Type B pancreatic cell (in vitro differentiated cells): ENCODE measurements around the gene RAB33B. TPM values are rescaled to one million over a fixed set of nuclear protein-coding genes. Genes with fewer than 3 reads are reported as not detected.
"Not testable (repeated sequence)": the region's sequence is repeated elsewhere in the genome, so short reads cannot be mapped to it uniquely, and the experiment has no call there.

ENCODE experiments used
- DNase-seq: peaks from one replicate; pipeline ENCODE4 v3.0.0; 2021; ENCODE audit warnings: mixed read lengths; ENCODE audit not compliant: unreplicated experiment; ENCODE audit errors: extremely low spot score
- H3K27ac Mint-ChIP-seq: 2 replicates; pipeline ENCODE4 v1.8.0; 2021; ENCODE audit warnings: mild to moderate bottlenecking, mixed read lengths
- H3K27me3 Mint-ChIP-seq: 2 replicates; pipeline ENCODE4 v1.8.0; 2021; ENCODE audit warnings: mixed read lengths
- H3K36me3 Mint-ChIP-seq: 2 replicates; pipeline ENCODE4 v1.8.0; 2021; ENCODE audit warnings: mixed read lengths
- H3K4me1 Mint-ChIP-seq: one replicate; pipeline ENCODE4 v1.8.0; 2021; ENCODE audit warnings: mixed read lengths; ENCODE audit not compliant: unreplicated experiment
- H3K4me3 Mint-ChIP-seq: 2 replicates; pipeline ENCODE4 v1.8.0; 2021; ENCODE audit warnings: mild to moderate bottlenecking, mixed read lengths
- H3K9me3 Mint-ChIP-seq: 2 replicates; pipeline ENCODE4 v1.8.0; 2021; ENCODE audit warnings: mixed read lengths
- long read RNA-seq: library from polyadenylated mRNA; unstranded; transcript quantifications from one replicate; pipeline ENCODE4 v2.0.0, GENCODE V29; 2020
- total RNA-seq: library from RNA; stranded (reverse); gene quantifications from 2 replicates; pipeline ENCODE4 v1.2.1, GENCODE V29; 2021; ENCODE audit warnings: low replicate concordance
- TF ChIP-seq, protein P1 (sequence below): fragments of 200-600 bp; sonication (generic); conservative IDR thresholded peaks from 2 replicates; pipeline ENCODE4 v1.5.0; 2021; ENCODE audit warnings: antibody characterized with exemption, mild to moderate bottlenecking

The RAB33B gene
- 7.8 and 9.0 TPM in 2 replicates for total RNA-seq
- long read RNA-seq, full-length matches to known transcripts: 11 of 20 reads
- long read RNA-seq, partial matches to known transcripts: 0 of 20 reads
- long read RNA-seq, other reads (novel, unspliced or antisense): 9 of 20 reads

DNA sequence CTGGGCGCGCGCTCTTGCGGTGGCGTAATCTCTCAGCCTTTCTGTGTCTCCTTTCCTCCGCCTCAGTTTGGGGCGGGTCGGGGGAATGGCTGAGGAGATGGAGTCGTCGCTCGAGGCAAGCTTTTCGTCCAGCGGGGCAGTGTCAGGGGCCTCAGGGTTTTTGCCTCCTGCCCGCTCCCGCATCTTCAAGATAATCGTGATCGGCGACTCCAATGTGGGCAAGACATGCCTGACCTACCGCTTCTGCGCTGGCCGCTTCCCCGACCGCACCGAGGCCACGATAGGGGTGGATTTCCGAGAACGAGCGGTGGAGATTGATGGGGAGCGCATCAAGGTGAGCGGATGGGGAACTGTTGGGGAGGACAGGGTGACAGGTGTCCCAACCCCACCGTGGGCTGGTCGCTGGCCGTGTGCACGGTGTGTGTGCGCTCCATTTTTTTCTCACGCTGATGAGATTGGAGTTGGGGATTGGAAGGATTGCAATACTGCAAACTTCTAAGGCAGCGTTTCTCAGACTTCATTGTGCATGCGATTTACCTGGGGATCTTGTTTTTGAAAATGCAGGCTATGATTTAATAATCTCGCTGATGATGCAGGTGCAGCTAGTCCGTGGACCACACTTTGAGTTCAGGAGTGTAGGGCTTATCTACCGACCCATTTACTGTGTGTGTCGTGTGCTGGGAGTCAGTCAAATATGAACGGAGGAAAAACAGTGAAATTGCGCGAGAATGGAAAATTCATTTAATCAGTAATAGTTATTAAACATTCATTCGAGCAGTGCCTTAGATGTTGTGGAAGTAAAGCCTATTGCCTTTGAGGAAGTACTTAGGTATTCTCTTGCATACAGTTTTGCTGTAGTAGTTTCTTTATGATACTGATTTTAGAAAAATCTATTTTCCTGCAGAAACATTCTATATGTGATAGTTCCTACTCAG lies at the start of gene RAB33B:
TSS of gene RAB33B (plus strand) at position 11 of the 935 bp plus-strand sequence. CDS start at position 86, 75 bp downstream.
- Mint-ChIP-seq H3K4me1 (peaks cover 59% of the 10 kb centered on the region), H3K4me3 (peak within 1 kb of the TSS; percentile 98), H3K27me3 (no peaks in the 10 kb centered on the region), H3K27ac (peak within 1 kb of the TSS; percentile 99), H3K9me3 (no peaks in the 10 kb centered on the region), H3K36me3 (peaks cover 9% of the 10 kb centered on the region)
- TF ChIP-seq, protein P1, sequence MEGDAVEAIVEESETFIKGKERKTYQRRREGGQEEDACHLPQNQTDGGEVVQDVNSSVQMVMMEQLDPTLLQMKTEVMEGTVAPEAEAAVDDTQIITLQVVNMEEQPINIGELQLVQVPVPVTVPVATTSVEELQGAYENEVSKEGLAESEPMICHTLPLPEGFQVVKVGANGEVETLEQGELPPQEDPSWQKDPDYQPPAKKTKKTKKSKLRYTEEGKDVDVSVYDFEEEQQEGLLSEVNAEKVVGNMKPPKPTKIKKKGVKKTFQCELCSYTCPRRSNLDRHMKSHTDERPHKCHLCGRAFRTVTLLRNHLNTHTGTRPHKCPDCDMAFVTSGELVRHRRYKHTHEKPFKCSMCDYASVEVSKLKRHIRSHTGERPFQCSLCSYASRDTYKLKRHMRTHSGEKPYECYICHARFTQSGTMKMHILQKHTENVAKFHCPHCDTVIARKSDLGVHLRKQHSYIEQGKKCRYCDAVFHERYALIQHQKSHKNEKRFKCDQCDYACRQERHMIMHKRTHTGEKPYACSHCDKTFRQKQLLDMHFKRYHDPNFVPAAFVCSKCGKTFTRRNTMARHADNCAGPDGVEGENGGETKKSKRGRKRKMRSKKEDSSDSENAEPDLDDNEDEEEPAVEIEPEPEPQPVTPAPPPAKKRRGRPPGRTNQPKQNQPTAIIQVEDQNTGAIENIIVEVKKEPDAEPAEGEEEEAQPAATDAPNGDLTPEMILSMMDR: no peak
- no peak for DNase-seq

- TF ChIP-seq, protein P1: no peak
- Mint-ChIP-seq H3K27me3 (no peaks in the 10 kb centered on the region), H3K9me3 (peaks cover 6% of the 10 kb centered on the region), H3K4me3 (no peak overlapping the region), H3K27ac (no peak overlapping the region), H3K4me1 (no peaks in the 10 kb centered on the region), H3K36me3 (peaks cover 49% of the 10 kb centered on the region)
- no peak for DNase-seq
Observed at GRCh38 chr4:139410312-139410711, 43.6 kb upstream of the RAB33B start.

DNA sequence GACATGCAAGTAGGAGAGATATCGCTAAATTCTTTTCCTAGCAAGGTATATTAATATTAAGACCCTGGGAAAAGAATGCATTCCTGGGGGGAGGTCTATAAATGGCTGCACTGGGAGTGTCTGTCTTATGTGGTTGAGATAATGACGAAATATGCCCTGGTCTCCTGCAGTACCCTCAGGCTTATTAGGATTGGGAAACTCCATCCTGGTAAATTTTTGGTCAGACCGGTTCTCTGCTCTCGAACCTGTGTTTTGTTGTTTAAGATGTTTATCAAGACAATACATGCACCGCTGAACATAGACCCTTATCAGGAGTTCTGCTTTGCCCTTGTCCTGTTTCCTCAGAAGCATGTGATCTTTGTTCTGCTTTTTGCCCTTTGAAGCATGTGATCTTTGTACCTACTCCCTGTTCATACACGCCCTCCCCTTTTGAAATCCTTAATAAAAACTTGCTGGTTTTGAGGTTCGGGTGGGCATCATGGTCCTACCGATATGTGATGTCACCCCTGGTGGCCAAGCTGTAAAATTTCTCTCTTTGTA lies 39.2 kb upstream of the RAB33B start:
- not testable (repeated sequence) for H3K9me3 Mint-ChIP-seq, H3K27me3 Mint-ChIP-seq, H3K4me3 Mint-ChIP-seq

GRCh38 chr4:139416073-139416673 lies 37.7 kb upstream of the RAB33B start:
- no peak for DNase-seq

More for the DNA sequence above, 39.2 kb upstream of the RAB33B start:
- H3K36me3 Mint-ChIP-seq: peaks cover 39% of the 10 kb centered on the region
- not testable (repeated sequence) for H3K27ac Mint-ChIP-seq, H3K4me1 Mint-ChIP-seq, DNase-seq
- TF ChIP-seq, protein P1: peak; percentile 33

DNA sequence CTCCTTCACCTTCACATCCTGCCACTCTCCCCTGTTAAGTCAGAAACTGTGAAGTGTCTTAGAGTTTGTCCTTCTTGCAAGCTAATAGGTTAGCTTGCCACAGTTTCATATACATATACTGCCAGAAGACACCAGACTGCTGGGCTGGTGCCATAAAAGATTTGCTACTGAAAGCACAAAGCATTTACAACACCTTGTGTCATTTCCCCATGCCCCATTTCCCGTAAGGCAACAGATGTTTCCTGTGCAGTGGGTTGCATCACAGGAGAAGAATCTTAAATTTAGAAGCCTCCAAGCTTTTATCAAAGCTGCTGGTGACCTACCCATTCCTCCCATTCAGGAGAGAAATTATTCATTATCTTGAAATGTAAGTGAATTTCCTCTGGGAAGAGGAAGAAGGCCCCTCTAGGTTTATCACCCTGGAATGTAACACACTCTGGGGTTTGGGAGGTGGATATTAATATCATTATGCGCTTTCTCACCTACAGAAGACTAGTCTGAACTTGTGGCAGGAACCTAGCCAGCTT lies 34.5 kb upstream of the RAB33B start:
- Mint-ChIP-seq H3K4me3 (no peak overlapping the region), H3K4me1 (no peaks in the 10 kb centered on the region), H3K27me3 (no peaks in the 10 kb centered on the region), H3K36me3 (peaks cover 36% of the 10 kb centered on the region), H3K9me3 (peaks cover 6% of the 10 kb centered on the region), H3K27ac (no peak overlapping the region)
- TF ChIP-seq, protein P1: no peak
- DNase-seq: no peak

More at GRCh38 chr4:139416073-139416673, 37.7 kb upstream of the RAB33B start:
- peaks cover 6% of the 10 kb centered on the region for H3K9me3 Mint-ChIP-seq
- H3K4me1 Mint-ChIP-seq: no peaks in the 10 kb centered on the region
- H3K4me3 Mint-ChIP-seq: no peak overlapping the region
- no peaks in the 10 kb centered on the region for H3K27me3 Mint-ChIP-seq
- H3K27ac Mint-ChIP-seq: no peak overlapping the region
- peaks cover 43% of the 10 kb centered on the region for H3K36me3 Mint-ChIP-seq
- TF ChIP-seq, protein P1: peak; percentile 85
